Peyer's patch (tissue), 4 donors: Measurements from ENCODE around the gene PAPSS1. TPM values are rescaled to one million over a fixed set of nuclear protein-coding genes. Genes with fewer than 3 reads are reported as not detected.
"Not testable (repeated sequence)": the region's sequence is repeated elsewhere in the genome, so short reads cannot be mapped to it uniquely, and the experiment has no call there.

Source experiments
- DNase-seq, 3 donors: peaks; one replicate each; pipeline ENCODE4 v3.0.0-alpha.2; 2017 to 2019
- H3K27ac ChIP-seq, 4 donors: fragments of 200-600 bp; sonication (generic); one replicate each; pipeline ENCODE4 v1.5.1; 2016 to 2019
- H3K27me3 ChIP-seq, 2 donors: fragments of 200-600 bp; sonication (generic); one replicate each; pipeline ENCODE4 v1.5.1; 2019
- H3K36me3 ChIP-seq, 3 donors: fragments of 200-600 bp; sonication (generic); one replicate each; pipeline ENCODE4 v1.5.1; 2016 to 2019
- H3K4me1 ChIP-seq, 4 donors: fragments of 200-600 bp; sonication (generic); one replicate each; pipeline ENCODE4 v1.5.1; 2016 to 2019
- H3K4me3 ChIP-seq, 4 donors: fragments of 200-600 bp; sonication (generic); 1 replicate in 3 of 4; 2 replicates in 1 of 4; pipeline ENCODE4 v1.5.1; 2016 to 2019; ENCODE audit warnings: mild to moderate bottlenecking in 1 of 4
- H3K9me3 ChIP-seq, 4 donors: fragments of 200-600 bp; sonication (generic); one replicate each; pipeline ENCODE4 v1.5.1; 2016 to 2019; ENCODE audit warnings: mild to moderate bottlenecking in 1 of 4
- CTCF ChIP-seq, 6 experiments: fragments of 450-650 bp in 4 of 6; fragments of 200-600 bp in 2 of 6; sonication (generic) in 1 of 6; IDR thresholded peaks; one replicate each; pipeline ENCODE4 v1.5.1; 2017 to 2019; ENCODE audit warnings: antibody characterized with exemption in 6 of 6, mild to moderate bottlenecking in 3 of 6, moderate library complexity in 1 of 6
- POLR2A ChIP-seq, 2 donors: fragments of 450-650 bp; IDR thresholded peaks; one replicate each; pipeline ENCODE4 v1.5.1; 2017; ENCODE audit warnings: antibody characterized with exemption in 2 of 2, mild to moderate bottlenecking in 2 of 2, moderate library complexity in 2 of 2
- total RNA-seq, 4 donors: library from RNA; depleted of rRNA; stranded (reverse); fragments of >200 nt; gene quantifications; one replicate each; pipeline ENCODE4 v1.1.0, GENCODE V29; 2016

Gene PAPSS1
- total RNA-seq, 4 donors from 2014 or later = 9.0 to 23.3 (median 18.1) TPM

DNA sequence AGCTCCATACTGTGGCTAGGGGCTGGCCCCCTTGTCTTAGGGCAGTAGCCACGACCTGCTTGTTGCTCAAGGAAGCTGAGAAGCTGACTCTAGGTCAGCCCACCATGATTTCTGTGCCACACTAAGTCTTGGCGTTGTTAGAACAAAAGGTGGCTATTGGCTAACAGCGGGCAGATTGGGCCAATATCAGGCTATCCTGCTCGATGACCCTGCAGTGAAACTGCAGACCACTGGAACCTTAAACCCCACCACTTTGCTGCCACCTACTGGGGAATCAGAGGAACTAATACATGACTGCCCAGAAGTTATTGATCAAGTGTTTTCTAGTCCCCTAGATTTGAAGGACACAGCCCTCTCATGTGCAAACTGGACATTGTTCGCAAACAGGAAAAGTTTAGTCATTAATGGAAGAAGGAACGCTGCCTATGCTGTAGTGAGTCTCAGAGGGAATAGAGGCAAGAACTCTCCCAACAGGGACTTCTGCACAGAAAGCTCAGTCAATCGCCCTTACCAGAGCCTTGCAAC is 17.0 kb upstream of the PAPSS1 start:
- H3K27me3 ChIP-seq = no peaks in the 10 kb centered on the region
- no peak overlapping the region for H3K4me3 ChIP-seq
- no peaks in the 10 kb centered on the region for H3K4me1 ChIP-seq
- H3K9me3 ChIP-seq = no peaks in the 10 kb centered on the region
- DNase-seq = peak in 1 of 3 donors; percentile 54
- no peaks in the 10 kb centered on the region for H3K36me3 ChIP-seq
- no peak overlapping the region for H3K27ac ChIP-seq
- peak; percentile 30 to 87 (median 71) for TF ChIP-seq CTCF (IDR thresholded peaks at IDR 0.05)
- no peak for TF ChIP-seq POLR2A (IDR thresholded peaks at IDR 0.05)

DNA sequence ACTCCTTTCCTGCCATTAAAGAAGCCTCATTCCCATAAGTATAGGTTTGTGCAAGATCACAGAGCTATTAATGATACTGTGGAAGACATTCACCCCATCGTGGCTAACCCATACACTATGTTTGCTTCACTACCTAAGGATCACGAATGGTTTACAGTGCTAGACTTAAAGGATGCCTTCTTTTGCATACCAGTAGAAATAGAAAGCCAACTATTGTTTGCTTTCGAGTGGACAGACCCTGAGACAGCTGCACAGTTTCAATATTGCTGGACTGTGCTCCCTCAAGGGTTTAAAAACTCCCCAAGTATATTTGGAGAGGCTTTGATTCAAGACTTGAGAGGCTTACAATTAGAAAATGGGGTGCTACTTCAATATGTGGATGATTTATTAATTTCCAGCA is 16.0 kb upstream of the PAPSS1 start:
- Histone ChIP-seq H3K4me3 (no peak overlapping the region), H3K27ac (no peak overlapping the region), H3K4me1 (no peaks in the 10 kb centered on the region), H3K36me3 (no peaks in the 10 kb centered on the region), H3K9me3 (no peaks in the 10 kb centered on the region), H3K27me3 (no peaks in the 10 kb centered on the region)
- no peak for TF ChIP-seq CTCF (IDR thresholded peaks at IDR 0.05)
- no peak for TF ChIP-seq POLR2A (IDR thresholded peaks at IDR 0.05)
- DNase-seq = no peak

DNA sequence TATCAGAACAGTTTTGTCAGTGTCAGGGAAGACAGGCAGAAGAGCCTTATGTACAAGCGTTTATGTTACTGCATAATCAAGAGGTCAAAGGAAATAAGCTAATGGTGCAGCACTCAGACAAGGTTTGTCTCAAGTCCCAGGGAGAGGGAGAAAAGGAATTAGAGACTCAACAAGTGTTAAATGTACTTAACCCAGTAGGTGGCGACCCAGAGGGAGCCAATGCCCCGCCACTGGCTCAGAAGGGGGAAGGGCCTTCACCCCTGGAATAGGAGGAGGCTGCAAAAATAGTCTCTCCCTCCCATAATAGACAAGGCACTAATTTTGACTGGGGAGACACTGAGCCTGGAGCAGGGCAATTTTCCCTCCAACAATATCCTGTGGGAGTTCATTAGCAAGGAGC is 14.1 kb upstream of the PAPSS1 start:
- no peaks in the 10 kb centered on the region for H3K9me3 ChIP-seq
- TF ChIP-seq CTCF (IDR thresholded peaks at IDR 0.05) (peak in 1 of 6 experiments; percentile 11), POLR2A (IDR thresholded peaks at IDR 0.05) (no peak)
- no peaks in the 10 kb centered on the region for H3K36me3 ChIP-seq
- no peak overlapping the region for H3K4me3 ChIP-seq
- no peak for DNase-seq
- H3K27ac ChIP-seq = no peak overlapping the region
- no peaks in the 10 kb centered on the region for H3K27me3 ChIP-seq
- no peaks in the 10 kb centered on the region for H3K4me1 ChIP-seq

DNA sequence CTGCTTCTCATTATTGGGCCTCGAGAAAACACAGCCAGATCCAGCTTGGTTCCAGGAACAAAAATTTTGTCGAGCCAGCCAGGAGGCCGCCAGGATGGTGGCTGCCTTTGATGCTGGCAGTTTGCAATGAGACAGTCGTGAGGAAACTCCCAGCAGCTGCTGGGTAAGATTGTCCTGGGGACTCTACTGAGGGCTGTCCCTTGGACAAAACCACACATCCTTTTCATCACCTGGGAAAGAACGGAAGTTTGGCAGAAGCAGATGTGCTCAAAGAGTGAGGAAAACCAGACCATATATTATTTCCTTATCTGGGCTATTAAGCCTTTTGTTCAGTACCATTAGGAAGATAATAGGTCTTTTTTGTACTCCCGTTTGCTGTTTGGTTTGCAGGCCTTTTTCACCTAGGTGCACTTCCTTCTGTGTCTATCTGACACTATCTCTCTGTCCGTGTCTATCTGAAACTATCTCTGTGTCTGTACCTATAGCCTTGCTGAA is 13.4 kb upstream of the PAPSS1 start:
- H3K27ac ChIP-seq = no peak overlapping the region
- no peak for DNase-seq
- no peak for TF ChIP-seq CTCF (IDR thresholded peaks at IDR 0.05)
- no peak for TF ChIP-seq POLR2A (IDR thresholded peaks at IDR 0.05)

GRCh38 chr4:107729050-107729449 is 9.0 kb upstream of the PAPSS1 start:
- H3K27me3 ChIP-seq, H3K36me3 ChIP-seq, H3K4me3 ChIP-seq, H3K9me3 ChIP-seq, H3K27ac ChIP-seq, DNase-seq, H3K4me1 ChIP-seq: not testable (repeated sequence)

More for the DNA sequence above, 13.4 kb upstream of the PAPSS1 start:
- H3K4me1 ChIP-seq = no peaks in the 10 kb centered on the region
- H3K36me3 ChIP-seq = no peaks in the 10 kb centered on the region
- no peaks in the 10 kb centered on the region for H3K9me3 ChIP-seq
- no peaks in the 10 kb centered on the region for H3K27me3 ChIP-seq
- H3K4me3 ChIP-seq = no peak overlapping the region

DNA sequence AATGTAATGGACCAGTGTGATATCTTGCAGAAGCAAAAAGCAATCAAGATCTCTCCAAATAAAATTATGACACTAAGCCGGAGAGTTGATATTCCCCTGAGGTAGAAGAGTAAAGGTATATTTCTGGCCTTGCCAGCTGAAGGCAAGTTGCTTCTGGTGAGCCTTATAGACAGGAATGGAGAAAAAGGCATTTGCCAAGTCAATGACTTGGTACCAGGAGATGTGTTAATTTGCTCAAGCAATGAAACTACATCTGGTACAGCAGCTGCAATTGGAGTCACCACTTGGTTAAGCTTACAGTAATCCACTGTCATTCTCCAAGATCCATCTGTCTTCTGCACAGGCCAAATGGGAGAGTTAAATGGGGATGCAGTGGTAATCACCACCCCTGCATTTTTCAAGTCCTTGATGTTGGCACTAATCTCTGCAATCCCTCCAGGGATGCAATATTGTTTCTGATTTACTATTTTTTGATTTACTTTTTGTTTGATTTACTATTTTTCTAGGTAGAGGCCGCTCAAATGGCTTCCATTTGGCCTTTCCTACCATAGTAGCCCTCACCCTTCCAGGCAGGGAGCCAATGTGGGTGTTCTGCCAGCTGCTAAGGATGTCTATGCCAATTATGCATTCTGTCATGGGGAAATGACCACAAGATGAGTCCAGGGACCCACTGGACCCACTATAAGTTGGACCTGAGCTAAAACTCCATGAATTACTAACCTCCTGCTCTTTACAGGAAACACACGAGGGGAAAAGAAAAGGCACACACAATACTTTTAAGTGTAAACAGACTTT is 6.3 kb upstream of the PAPSS1 start:
- H3K4me3 ChIP-seq, H3K27ac ChIP-seq, H3K4me1 ChIP-seq, H3K36me3 ChIP-seq, DNase-seq, H3K9me3 ChIP-seq, H3K27me3 ChIP-seq: not testable (repeated sequence)
